Right atrium auricular region (tissue), 2 donors: ENCODE results near the gene DNAH8. TPM values are rescaled to one million over a fixed set of nuclear protein-coding genes. Genes with fewer than 3 reads are reported as not detected.

Source experiments
- DNase-seq: peaks from one replicate; pipeline ENCODE4 v3.0.0-alpha.2; 2019; ENCODE audit warnings: low spot score
- H3K27ac ChIP-seq, 2 donors: fragments of 200-600 bp; sonication (generic); 1 replicate in 1 of 2; 2 replicates in 1 of 2; pipeline ENCODE4 v1.5.1; 2016 to 2019
- H3K27me3 ChIP-seq, 2 donors: fragments of 200-600 bp; sonication (generic); one replicate each; pipeline versions ENCODE4 v1.5.1 to v1.6.0; 2017 to 2019
- H3K36me3 ChIP-seq: fragments of 200-600 bp; sonication (generic); one replicate; pipeline ENCODE4 v1.5.1; 2016
- H3K4me1 ChIP-seq, 2 donors: fragments of 200-600 bp; sonication (generic); one replicate each; pipeline versions ENCODE4 v1.5.1 to v1.6.0; 2017 to 2019
- H3K4me3 ChIP-seq, 2 donors: fragments of 200-600 bp; sonication (generic); 1 replicate in 1 of 2; 2 replicates in 1 of 2; pipeline ENCODE4 v1.5.1; 2017 to 2019; ENCODE audit warnings: mild to moderate bottlenecking in 1 of 2, moderate library complexity in 1 of 2
- H3K9me3 ChIP-seq, 2 donors: fragments of 200-600 bp; sonication (generic); one replicate each; pipeline ENCODE4 v1.5.1; 2019
- total RNA-seq, 2 donors: library from RNA; depleted of rRNA; stranded (reverse); fragments of >200 nt; gene quantifications; one replicate each; pipeline ENCODE4 v1.1.0, GENCODE V29; 2016
- TF ChIP-seq, protein P1 (sequence below), 2 donors: fragments of 200-600 bp; sonication (generic); IDR thresholded peaks; one replicate each; pipeline ENCODE4 v1.5.1; 2019; ENCODE audit warnings: antibody characterized with exemption in 2 of 2

DNAH8 gene
- total RNA-seq, 2 donors from 2014 or later, result 0.04 TPM; not detected in 1

DNA sequence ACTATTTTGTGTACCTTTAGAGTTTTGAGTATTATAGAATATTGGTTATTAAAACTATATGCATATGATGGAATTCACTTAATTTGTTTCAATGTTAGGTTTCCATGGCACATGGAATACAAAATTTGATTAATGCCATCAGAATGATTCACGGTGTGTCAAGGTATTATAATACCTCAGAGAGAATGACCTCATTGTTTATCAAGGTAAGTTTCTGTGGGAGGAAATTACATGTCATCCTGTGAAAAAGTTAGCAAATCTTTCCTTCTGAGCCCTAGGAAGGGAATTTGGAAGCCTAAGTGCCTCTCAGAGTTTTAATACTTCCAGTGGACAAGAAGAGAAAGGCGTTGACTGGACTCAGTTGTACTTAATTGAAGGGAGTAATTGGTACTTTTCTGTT, 40.8 kb downstream of the DNAH8 start:
- no peaks in the 10 kb centered on the region for H3K4me1 ChIP-seq
- TF ChIP-seq, protein P1, sequence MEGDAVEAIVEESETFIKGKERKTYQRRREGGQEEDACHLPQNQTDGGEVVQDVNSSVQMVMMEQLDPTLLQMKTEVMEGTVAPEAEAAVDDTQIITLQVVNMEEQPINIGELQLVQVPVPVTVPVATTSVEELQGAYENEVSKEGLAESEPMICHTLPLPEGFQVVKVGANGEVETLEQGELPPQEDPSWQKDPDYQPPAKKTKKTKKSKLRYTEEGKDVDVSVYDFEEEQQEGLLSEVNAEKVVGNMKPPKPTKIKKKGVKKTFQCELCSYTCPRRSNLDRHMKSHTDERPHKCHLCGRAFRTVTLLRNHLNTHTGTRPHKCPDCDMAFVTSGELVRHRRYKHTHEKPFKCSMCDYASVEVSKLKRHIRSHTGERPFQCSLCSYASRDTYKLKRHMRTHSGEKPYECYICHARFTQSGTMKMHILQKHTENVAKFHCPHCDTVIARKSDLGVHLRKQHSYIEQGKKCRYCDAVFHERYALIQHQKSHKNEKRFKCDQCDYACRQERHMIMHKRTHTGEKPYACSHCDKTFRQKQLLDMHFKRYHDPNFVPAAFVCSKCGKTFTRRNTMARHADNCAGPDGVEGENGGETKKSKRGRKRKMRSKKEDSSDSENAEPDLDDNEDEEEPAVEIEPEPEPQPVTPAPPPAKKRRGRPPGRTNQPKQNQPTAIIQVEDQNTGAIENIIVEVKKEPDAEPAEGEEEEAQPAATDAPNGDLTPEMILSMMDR (IDR thresholded peaks at IDR 0.05), result no peak
- no peak overlapping the region for H3K27ac ChIP-seq
- no peaks in the 10 kb centered on the region for H3K36me3 ChIP-seq
- H3K27me3 ChIP-seq, result no peaks in the 10 kb centered on the region
- H3K4me3 ChIP-seq, result no peak overlapping the region
- no peak for DNase-seq
- H3K9me3 ChIP-seq, result no peaks in the 10 kb centered on the region

DNA sequence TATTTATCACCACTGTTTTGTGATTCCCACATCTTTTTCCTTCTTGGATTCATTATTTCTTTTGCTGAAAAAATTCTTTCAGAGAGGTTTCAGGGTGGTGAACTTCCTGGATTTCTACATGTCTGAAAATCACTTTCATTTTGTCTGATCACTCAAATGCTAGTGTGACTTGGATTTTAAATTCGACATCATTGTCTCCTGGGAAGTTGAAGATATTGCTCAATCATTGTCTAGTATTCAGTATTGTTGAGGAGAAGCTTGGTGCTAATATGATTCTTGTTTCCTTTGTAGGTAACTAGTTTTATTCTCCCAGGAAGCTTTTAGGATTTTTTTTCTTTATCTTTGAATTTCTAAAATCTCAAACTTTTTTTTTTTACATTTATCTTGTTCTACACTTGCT, 45.0 kb downstream of the DNAH8 start:
- H3K4me1 ChIP-seq, result no peaks in the 10 kb centered on the region
- H3K27me3 ChIP-seq, result no peaks in the 10 kb centered on the region
- H3K4me3 ChIP-seq, result no peak overlapping the region
- no peaks in the 10 kb centered on the region for H3K9me3 ChIP-seq
- no peak overlapping the region for H3K27ac ChIP-seq
- no peaks in the 10 kb centered on the region for H3K36me3 ChIP-seq
- no peak for DNase-seq
- TF ChIP-seq, protein P1 (IDR thresholded peaks at IDR 0.05), result no peak

DNA sequence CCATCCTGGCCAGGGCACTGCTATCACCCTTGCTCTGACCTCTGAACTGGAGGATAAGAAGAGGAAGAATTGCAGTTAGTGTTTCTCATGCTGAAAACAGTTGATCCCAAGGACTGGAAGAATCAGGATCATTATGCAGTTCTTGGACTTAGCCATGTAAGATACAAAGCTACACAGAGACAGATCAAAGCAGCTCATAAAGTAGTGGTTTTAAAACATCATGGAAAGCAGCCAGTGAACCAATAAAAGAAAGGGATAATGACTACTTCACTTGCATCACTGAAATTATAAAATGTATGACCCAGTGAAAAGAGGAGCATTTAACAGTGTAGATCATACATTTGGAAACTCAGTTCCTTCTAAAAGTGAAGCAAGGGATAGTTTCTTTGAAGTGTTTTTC, 47.7 kb downstream of the DNAH8 start:
- H3K27ac ChIP-seq, result no peak overlapping the region
- TF ChIP-seq, protein P1 (IDR thresholded peaks at IDR 0.05), result no peak
- H3K4me3 ChIP-seq, result no peak overlapping the region
- no peaks in the 10 kb centered on the region for H3K36me3 ChIP-seq
- no peaks in the 10 kb centered on the region for H3K27me3 ChIP-seq
- H3K4me1 ChIP-seq, result no peaks in the 10 kb centered on the region
- no peak for DNase-seq
- H3K9me3 ChIP-seq, result no peaks in the 10 kb centered on the region

DNA sequence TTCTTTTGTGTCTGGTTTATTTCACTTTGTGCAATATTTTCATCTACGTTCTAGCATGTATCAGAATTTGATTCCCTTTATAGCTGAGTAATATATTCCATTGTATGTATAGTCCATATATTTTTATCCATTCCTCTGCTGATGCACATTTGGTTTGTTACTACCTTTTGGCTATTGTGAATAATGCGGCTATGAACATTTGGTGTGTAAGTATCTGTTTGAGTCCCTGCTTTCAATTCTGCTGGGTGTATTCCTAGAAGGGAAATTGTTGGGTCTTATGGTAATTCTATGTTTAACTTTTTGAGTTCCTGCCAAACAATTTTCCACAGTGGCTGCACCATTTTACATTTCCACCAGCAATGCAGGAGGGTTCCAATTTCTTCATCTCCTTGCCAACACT, 52.4 kb downstream of the DNAH8 start:
- no peak overlapping the region for H3K27ac ChIP-seq

DNA sequence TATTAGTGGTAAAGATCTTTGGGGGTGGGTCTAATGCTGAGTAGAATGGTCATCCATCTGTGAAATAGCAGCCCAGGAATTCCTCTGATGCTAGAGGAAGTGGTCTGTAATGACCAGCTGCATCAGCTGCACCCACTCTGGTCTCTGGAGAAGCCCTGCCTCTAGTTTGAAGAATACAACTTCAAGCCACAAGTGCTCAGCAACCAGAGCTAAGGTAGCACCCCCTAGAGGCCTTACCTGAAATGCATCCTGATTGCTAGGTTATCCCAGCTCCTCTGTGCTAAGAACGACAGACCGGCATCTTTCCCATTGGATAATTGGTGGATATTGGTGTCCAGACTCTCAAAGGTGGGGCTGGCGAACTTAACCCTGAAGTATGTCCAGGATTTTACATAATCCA, 58.2 kb downstream of the DNAH8 start:
- no peaks in the 10 kb centered on the region for H3K36me3 ChIP-seq
- H3K27ac ChIP-seq, result no peak overlapping the region
- no peak overlapping the region for H3K4me3 ChIP-seq
- H3K27me3 ChIP-seq, result no peaks in the 10 kb centered on the region
- no peaks in the 10 kb centered on the region for H3K4me1 ChIP-seq
- no peaks in the 10 kb centered on the region for H3K9me3 ChIP-seq
- DNase-seq, result no peak
- TF ChIP-seq, protein P1 (IDR thresholded peaks at IDR 0.05), result no peak

More for the DNA sequence above, 52.4 kb downstream of the DNAH8 start:
- Histone ChIP-seq H3K4me1 (no peaks in the 10 kb centered on the region), H3K36me3 (no peaks in the 10 kb centered on the region), H3K9me3 (no peaks in the 10 kb centered on the region), H3K27me3 (no peaks in the 10 kb centered on the region), H3K4me3 (no peak overlapping the region)
- no peak for DNase-seq
- TF ChIP-seq, protein P1 (IDR thresholded peaks at IDR 0.05), result no peak

DNA sequence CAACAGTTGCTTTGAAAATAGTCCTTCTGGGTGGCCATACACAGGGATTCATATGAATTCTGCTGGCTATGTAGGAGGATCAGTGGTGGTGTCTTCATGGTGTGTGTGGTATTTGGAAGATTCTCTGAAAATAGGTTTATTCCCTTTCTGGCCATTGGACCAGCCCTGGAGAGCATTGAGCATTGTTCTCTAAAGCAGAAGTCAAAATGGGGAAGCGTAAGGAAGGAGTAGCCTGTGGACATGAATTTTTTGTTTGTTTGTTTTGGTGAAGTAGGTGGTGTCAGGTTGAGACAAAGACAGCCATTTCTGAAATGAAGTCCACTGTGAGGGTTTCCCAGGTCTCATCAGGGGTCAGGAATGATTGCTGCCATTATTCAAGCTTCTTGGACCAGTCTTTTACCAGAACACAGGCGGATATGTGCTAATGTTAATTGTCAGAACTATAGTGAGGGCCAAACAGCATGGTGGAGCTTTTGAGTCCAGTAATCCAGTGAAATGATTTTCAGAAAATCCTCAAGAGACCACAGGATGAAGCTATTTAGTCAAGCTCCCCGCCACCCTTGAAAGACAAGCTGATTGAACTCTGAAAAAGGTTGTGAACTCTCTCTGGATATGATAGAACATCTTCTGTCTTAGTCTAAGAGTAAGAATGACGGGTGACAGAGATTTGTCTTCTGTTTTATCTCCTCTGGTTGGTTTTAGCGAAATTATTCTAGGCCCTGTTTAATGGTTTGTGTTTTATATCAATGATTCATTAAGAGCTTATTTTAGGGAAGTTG, 60.0 kb downstream of the DNAH8 start:
- Histone ChIP-seq H3K9me3 (no peaks in the 10 kb centered on the region), H3K36me3 (no peaks in the 10 kb centered on the region), H3K27ac (no peak overlapping the region), H3K4me3 (no peak overlapping the region), H3K27me3 (no peaks in the 10 kb centered on the region), H3K4me1 (no peaks in the 10 kb centered on the region)
- no peak for DNase-seq
- TF ChIP-seq, protein P1 (IDR thresholded peaks at IDR 0.05), result no peak
